Stimulated activated CD4-positive, alpha-beta T cell treated with anti-CD3 and anti-CD28 coated beads, Interleukin-4, amount 100 ng/mL, for 24 hours (primary cell): ENCODE results near the gene OR10A5.
"Not testable (repeated sequence)": the region's sequence is repeated elsewhere in the genome, so short reads cannot be mapped to it uniquely, and the experiment has no call there.

ENCODE experiments used
- DNase-seq: peaks from one replicate; pipeline ENCODE4 v3.0.0-alpha.2; 2020

Gene OR10A5

GRCh38 chr11:6876325-6876724, 30.8 kb downstream of the OR10A5 start, which contains the start of gene OR10A4:
TSS of gene OR10A4 (plus strand) at chr11:6876625. CDS start at chr11:6876648, 23 bp downstream.
- no peak for DNase-seq

DNA sequence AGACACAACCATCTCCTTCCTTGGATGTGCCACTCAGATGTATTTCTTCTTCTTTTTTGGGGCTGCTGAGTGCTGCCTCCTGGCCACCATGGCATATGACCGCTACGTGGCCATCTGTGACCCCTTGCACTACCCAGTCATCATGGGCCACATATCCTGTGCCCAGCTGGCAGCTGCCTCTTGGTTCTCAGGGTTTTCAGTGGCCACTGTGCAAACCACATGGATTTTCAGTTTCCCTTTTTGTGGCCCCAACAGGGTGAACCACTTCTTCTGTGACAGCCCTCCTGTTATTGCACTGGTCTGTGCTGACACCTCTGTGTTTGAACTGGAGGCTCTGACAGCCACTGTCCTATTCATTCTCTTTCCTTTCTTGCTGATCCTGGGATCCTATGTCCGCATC, 31.4 kb downstream of the OR10A5 start:
- no peak for DNase-seq

DNA sequence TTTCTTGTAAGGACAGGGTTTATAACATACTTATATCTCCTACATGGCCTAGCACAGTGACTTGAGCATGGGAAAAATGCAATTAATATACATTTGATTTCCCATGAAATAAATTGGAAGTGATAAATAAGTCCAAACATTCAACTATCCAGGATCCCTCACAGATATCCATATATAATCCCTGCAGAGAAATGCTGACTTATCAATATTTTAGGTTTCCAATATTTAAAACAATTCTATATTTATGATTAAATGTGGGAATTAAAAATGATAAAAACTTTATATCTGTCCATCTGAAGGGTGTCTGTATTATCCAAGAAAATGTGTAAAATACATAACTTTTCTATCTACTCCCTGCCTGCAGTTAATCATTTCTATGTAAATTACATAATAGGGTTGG, 37.3 kb downstream of the OR10A5 start:
- DNase-seq = no peak

DNA sequence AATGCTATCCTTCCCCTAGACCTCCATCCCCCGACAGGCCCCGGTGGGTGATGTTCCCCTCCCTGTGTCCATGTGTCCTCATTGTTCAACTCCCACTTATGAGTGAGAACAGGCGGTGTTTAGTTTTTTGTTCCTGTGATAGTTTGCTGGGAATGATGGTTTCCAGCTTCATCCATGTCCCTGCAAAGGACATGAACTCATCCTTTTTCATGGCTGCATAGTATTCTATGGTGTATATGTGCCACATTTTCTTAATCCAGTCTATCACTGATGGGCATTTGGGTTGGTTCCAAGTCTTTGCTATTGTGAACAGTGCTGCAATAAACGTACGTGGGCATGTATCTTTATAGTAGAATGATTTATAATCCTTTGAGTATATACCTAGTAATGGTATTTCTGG, 42.2 kb downstream of the OR10A5 start:
- not testable (repeated sequence) for DNase-seq

GRCh38 chr11:6888830-6889229, 43.3 kb downstream of the OR10A5 start:
- no peak for DNase-seq

DNA sequence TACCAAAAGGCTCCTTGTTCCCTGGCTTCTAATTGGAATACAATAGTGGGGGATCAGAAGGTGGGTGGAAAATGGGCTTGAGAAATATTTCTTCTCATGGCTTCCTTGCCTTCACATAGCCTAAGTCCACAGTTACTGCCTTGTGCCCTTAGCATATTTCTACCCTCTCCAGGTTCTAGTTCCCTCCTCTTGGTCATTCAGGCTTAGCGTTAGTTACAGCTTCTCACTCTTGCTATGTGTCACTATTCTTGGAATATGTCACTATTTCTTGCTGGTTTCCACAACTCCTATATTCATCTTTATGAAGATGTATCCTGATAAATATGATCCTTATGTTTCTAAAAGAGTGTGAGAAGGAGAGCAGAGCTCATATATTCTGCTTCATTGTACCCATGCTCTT, 44.4 kb downstream of the OR10A5 start:
- no peak for DNase-seq

DNA sequence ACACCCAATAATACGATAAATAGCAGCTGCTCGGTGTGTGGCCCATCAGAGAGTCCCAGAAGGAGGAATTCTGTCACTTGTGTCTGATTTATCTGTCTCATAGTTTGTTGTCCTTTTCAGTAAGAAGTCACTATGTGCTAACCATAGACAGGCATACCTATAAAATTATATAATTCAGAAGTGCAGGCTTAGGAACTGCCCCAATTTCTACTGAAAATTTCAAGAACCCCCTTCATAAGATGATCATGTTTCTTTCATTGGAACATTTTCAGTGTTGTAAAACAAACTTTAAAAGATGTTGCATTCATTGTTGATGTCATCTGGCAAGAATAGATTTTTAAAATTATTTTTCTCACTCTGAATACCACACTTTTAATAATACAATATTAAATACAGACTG, 46.9 kb downstream of the OR10A5 start, which contains the start of gene OR2D2:
Gene OR2D2, minus strand, starts transcription at position 101 of the 400 bp plus-strand sequence. Its CDS starts 0 bp downstream, at position 101.
- no peak for DNase-seq

GRCh38 chr11:6894097-6894496, 48.6 kb downstream of the OR10A5 start:
- no peak for DNase-seq

DNA sequence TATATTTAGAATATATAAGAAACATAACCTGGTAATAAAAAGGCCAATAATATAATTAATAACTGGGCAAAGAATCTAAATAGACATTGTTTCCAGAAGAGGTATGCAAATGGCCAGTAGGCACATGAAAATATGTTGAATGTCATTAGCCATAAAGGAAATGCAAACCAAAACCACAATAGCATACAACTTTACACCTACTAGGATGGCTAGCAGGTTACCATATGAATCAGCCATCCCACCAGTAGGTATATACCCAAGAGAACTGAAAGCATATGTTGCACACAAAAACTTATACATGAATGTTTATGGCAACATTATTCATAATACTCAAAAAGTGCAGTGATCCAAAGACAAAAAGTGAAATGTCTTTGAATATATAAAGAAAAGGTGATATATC, 49.5 kb downstream of the OR10A5 start:
- no peak for DNase-seq
